GM23248 (cell line): ENCODE results near the gene CNGA4.

Source experiments
- EZH2 ChIP-seq: fragments of 200-600 bp; sonication (generic); IDR thresholded peaks from 2 replicates; pipeline ENCODE4 v1.6.1; 2018; ENCODE audit warnings: antibody characterized with exemption, mild to moderate bottlenecking; ENCODE audit not compliant: insufficient read depth, poor library complexity, severe bottlenecking
- EZH2phosphoT487 ChIP-seq: fragments of 200-600 bp; sonication (generic); IDR thresholded peaks from 2 replicates; pipeline ENCODE4 v1.6.1; 2018; ENCODE audit warnings: antibody characterized with exemption, moderate library complexity, mild to moderate bottlenecking, low read depth; ENCODE audit not compliant: insufficient read depth

- TF ChIP-seq EZH2 (no peak), EZH2phosphoT487 (no peak)
Observed at GRCh38 chr11:6283453-6284023, 44.6 kb downstream of the CNGA4 start.
